Panc1 (cell line): ENCODE measurements around the gene CRYBG3.

Source experiments
- POLR2AphosphoS5 ChIP-seq: IDR thresholded peaks from 2 replicates; pipeline ENCODE4 v1.6.1; 2012; ENCODE audit warnings: mild to moderate bottlenecking, low read depth, low read length, moderate library complexity
- SIN3A ChIP-seq: IDR thresholded peaks from 2 replicates; pipeline ENCODE4 v1.6.1; 2012; ENCODE audit warnings: low read depth, mild to moderate bottlenecking, low read length, moderate library complexity, borderline replicate concordance; ENCODE audit not compliant: insufficient read depth
- TCF7L2 ChIP-seq: IDR thresholded peaks from 2 replicates; pipeline ENCODE4 v1.6.1; 2011; ENCODE audit warnings: mild to moderate bottlenecking, low read depth, low read length, inconsistent platforms
- TF ChIP-seq, protein P1 (sequence below): fragments of 450-650 bp; IDR thresholded peaks from 2 replicates; pipeline ENCODE4 v1.5.1; 2017; ENCODE audit warnings: mild to moderate bottlenecking
- TF ChIP-seq, protein P2 (sequence below), 2 experiments: IDR thresholded peaks; 2 replicates each; pipeline ENCODE4 v1.6.1; 2011 to 2012; ENCODE audit warnings: low read depth in 2 of 2, control low read depth in 1 of 2, low read length in 1 of 2, mild to moderate bottlenecking in 1 of 2, moderate library complexity in 1 of 2; ENCODE audit not compliant: insufficient read depth in 1 of 2

- TF ChIP-seq, protein P1, sequence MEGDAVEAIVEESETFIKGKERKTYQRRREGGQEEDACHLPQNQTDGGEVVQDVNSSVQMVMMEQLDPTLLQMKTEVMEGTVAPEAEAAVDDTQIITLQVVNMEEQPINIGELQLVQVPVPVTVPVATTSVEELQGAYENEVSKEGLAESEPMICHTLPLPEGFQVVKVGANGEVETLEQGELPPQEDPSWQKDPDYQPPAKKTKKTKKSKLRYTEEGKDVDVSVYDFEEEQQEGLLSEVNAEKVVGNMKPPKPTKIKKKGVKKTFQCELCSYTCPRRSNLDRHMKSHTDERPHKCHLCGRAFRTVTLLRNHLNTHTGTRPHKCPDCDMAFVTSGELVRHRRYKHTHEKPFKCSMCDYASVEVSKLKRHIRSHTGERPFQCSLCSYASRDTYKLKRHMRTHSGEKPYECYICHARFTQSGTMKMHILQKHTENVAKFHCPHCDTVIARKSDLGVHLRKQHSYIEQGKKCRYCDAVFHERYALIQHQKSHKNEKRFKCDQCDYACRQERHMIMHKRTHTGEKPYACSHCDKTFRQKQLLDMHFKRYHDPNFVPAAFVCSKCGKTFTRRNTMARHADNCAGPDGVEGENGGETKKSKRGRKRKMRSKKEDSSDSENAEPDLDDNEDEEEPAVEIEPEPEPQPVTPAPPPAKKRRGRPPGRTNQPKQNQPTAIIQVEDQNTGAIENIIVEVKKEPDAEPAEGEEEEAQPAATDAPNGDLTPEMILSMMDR: no peak
- TF ChIP-seq, protein P2, sequence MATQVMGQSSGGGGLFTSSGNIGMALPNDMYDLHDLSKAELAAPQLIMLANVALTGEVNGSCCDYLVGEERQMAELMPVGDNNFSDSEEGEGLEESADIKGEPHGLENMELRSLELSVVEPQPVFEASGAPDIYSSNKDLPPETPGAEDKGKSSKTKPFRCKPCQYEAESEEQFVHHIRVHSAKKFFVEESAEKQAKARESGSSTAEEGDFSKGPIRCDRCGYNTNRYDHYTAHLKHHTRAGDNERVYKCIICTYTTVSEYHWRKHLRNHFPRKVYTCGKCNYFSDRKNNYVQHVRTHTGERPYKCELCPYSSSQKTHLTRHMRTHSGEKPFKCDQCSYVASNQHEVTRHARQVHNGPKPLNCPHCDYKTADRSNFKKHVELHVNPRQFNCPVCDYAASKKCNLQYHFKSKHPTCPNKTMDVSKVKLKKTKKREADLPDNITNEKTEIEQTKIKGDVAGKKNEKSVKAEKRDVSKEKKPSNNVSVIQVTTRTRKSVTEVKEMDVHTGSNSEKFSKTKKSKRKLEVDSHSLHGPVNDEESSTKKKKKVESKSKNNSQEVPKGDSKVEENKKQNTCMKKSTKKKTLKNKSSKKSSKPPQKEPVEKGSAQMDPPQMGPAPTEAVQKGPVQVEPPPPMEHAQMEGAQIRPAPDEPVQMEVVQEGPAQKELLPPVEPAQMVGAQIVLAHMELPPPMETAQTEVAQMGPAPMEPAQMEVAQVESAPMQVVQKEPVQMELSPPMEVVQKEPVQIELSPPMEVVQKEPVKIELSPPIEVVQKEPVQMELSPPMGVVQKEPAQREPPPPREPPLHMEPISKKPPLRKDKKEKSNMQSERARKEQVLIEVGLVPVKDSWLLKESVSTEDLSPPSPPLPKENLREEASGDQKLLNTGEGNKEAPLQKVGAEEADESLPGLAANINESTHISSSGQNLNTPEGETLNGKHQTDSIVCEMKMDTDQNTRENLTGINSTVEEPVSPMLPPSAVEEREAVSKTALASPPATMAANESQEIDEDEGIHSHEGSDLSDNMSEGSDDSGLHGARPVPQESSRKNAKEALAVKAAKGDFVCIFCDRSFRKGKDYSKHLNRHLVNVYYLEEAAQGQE (IDR thresholded peaks at IDR 0.05; ENCODE audit: insufficient read depth in 1 of 2, low read depth in 2 of 2, low read length in 1 of 2): no peak
- TF ChIP-seq SIN3A: no peak
- TF ChIP-seq POLR2AphosphoS5: no peak
- TF ChIP-seq TCF7L2: no peak
Observed at GRCh38 chr3:97910931-97911351, 89.1 kb downstream of the CRYBG3 start.
